ENCODE data around the gene PTBP2.

Gene PTBP2

DNA sequence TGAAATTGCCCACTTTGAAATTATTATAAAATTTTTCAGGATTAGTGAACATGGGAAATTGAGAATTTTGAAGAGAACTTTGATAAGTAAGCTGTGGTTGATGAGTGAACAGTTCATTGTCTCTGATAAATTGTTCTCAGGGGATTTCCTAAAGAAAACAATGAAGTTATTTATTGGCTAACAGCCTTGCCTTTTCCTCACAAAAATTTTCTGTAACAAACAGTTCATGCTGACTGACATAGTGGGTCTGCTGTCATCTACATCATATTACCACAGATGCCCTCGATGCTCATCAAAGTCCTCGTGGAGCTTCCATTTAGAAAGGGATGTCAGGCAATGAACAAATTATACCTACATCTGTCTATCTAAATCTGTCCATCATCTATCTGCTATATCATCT is 113.4 kb downstream of the PTBP2 start:
- H2AFZ ChIP-seq (ENCODE audit: low read depth, low read length): no peak overlapping the region
- H3K36me3 ChIP-seq (ENCODE audit: insufficient read depth, low read length): no peaks in the 10 kb centered on the region
- no peaks in the 10 kb centered on the region for H3K9me3 ChIP-seq (ENCODE audit: insufficient read depth, low read length, severe bottlenecking)
- no peak overlapping the region for H3K4me3 ChIP-seq (ENCODE audit: low read depth in 1 of 2, low read length in 2 of 2)
- H3K4me1 ChIP-seq (ENCODE audit: insufficient read depth, low read length): no peaks in the 10 kb centered on the region
- TF ChIP-seq EZH2 (IDR thresholded peaks at IDR 0.05; ENCODE audit: borderline replicate concordance, low read depth, low read length, severe bottlenecking) (no peak), CTCF (IDR thresholded peaks at IDR 0.05; ENCODE audit: borderline replicate concordance, extremely low read depth, low read length, poor library complexity, severe bottlenecking) (no peak)
- no peak for ATAC-seq (ENCODE audit: insufficient read depth, low read depth)
- no peak overlapping the region for H3K9ac ChIP-seq (ENCODE audit: low read depth, low read length)
- H3K27ac ChIP-seq (ENCODE audit: low read length): no peak overlapping the region
- no peaks in the 10 kb centered on the region for H4K20me1 ChIP-seq (ENCODE audit: insufficient read depth, low read length)
- no peak overlapping the region for H3K4me2 ChIP-seq (ENCODE audit: insufficient read depth, low read length)
- no peak for DNase-seq
- H3K27me3 ChIP-seq (ENCODE audit: insufficient read depth, low read length, poor library complexity): no peaks in the 10 kb centered on the region
- no peaks in the 10 kb centered on the region for H3K79me2 ChIP-seq (ENCODE audit: insufficient read depth, low read length)

GRCh38 chr1:96837057-96837780 is 115.6 kb downstream of the PTBP2 start:
- no peaks in the 10 kb centered on the region for H3K4me1 ChIP-seq (ENCODE audit: insufficient read depth, low read length)
- H3K27ac ChIP-seq (ENCODE audit: low read length): no peak overlapping the region
- no peaks in the 10 kb centered on the region for H3K27me3 ChIP-seq (ENCODE audit: insufficient read depth, low read length, poor library complexity)
- H3K4me3 ChIP-seq (ENCODE audit: low read depth in 1 of 2, low read length in 2 of 2): no peak overlapping the region
- no peak for ATAC-seq (ENCODE audit: insufficient read depth, low read depth)
- no peak for DNase-seq
- no peaks in the 10 kb centered on the region for H3K79me2 ChIP-seq (ENCODE audit: insufficient read depth, low read length)
- TF ChIP-seq EZH2 (IDR thresholded peaks at IDR 0.05; ENCODE audit: borderline replicate concordance, low read depth, low read length, severe bottlenecking): no peak
- no peak for TF ChIP-seq CTCF (IDR thresholded peaks at IDR 0.05; ENCODE audit: borderline replicate concordance, extremely low read depth, low read length, poor library complexity, severe bottlenecking)
- no peak overlapping the region for H3K4me2 ChIP-seq (ENCODE audit: insufficient read depth, low read length)
- no peak overlapping the region for H3K9ac ChIP-seq (ENCODE audit: low read depth, low read length)
- H3K9me3 ChIP-seq (ENCODE audit: insufficient read depth, low read length, severe bottlenecking): no peaks in the 10 kb centered on the region
- no peak overlapping the region for H2AFZ ChIP-seq (ENCODE audit: low read depth, low read length)
- no peaks in the 10 kb centered on the region for H4K20me1 ChIP-seq (ENCODE audit: insufficient read depth, low read length)
- no peaks in the 10 kb centered on the region for H3K36me3 ChIP-seq (ENCODE audit: insufficient read depth, low read length)

DNA sequence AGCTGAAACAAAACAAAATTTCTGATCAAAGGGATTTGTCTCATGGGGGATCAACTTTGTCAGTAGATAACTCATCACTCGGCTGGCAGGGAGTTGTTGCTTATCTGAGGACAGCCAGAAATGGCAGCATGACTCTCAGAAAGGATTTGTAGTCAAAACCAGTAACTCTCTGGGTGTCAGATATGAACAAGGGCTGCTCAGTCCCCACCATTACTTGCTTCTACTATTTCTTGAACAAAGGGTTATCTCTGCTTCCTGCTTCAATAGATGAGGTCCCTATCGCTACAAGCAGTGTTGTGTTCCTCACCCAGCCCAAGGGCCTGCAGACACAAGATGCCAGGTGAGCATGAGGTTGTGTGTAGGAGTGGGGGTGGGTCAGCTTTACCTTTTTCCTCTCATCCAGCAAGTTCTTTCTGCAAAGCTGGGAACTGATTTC is 116.2 kb downstream of the PTBP2 start:
- no peak overlapping the region for H3K4me3 ChIP-seq (ENCODE audit: low read depth in 1 of 2, low read length in 2 of 2)
- no peak overlapping the region for H3K9ac ChIP-seq (ENCODE audit: low read depth, low read length)
- H2AFZ ChIP-seq (ENCODE audit: low read depth, low read length): no peak overlapping the region
- DNase-seq: no peak
- no peaks in the 10 kb centered on the region for H3K27me3 ChIP-seq (ENCODE audit: insufficient read depth, low read length, poor library complexity)
- H3K36me3 ChIP-seq (ENCODE audit: insufficient read depth, low read length): no peaks in the 10 kb centered on the region
- no peaks in the 10 kb centered on the region for H3K79me2 ChIP-seq (ENCODE audit: insufficient read depth, low read length)
- ATAC-seq (ENCODE audit: insufficient read depth, low read depth): no peak
- no peaks in the 10 kb centered on the region for H3K9me3 ChIP-seq (ENCODE audit: insufficient read depth, low read length, severe bottlenecking)
- no peak overlapping the region for H3K4me2 ChIP-seq (ENCODE audit: insufficient read depth, low read length)
- H3K4me1 ChIP-seq (ENCODE audit: insufficient read depth, low read length): no peaks in the 10 kb centered on the region
- H4K20me1 ChIP-seq (ENCODE audit: insufficient read depth, low read length): no peaks in the 10 kb centered on the region
- TF ChIP-seq EZH2 (IDR thresholded peaks at IDR 0.05; ENCODE audit: borderline replicate concordance, low read depth, low read length, severe bottlenecking): no peak
- no peak for TF ChIP-seq CTCF (IDR thresholded peaks at IDR 0.05; ENCODE audit: borderline replicate concordance, extremely low read depth, low read length, poor library complexity, severe bottlenecking)
- no peak overlapping the region for H3K27ac ChIP-seq (ENCODE audit: low read length)
